A673 (cell line): Measurements from ENCODE around the gene EMILIN2.

Experiments
- CTCF ChIP-seq: fragments of 300-800, 200-600 bp; sonication (generic); conservative IDR thresholded peaks from 2 replicates; pipeline ENCODE4 v1.5.1; 2017; ENCODE audit warnings: low read depth, mild to moderate bottlenecking, antibody characterized with exemption, low read length, moderate library complexity, mixed read lengths
- EZH2 ChIP-seq: fragments of 200-600 bp; sonication (generic); IDR thresholded peaks from 2 replicates; pipeline ENCODE4 v1.6.1; 2017; ENCODE audit warnings: borderline replicate concordance, low read depth, mild to moderate bottlenecking, mixed read lengths, antibody characterized with exemption, low read length; ENCODE audit not compliant: poor library complexity, severe bottlenecking

GRCh38 chr18:2857491-2858131 lies 10.8 kb downstream of the EMILIN2 start:
- TF ChIP-seq CTCF (no peak), EZH2 (no peak)
